HuH-7 (cell line): ENCODE results near the gene GCHFR.

ENCODE experiments used
- DNase-seq: peaks from one replicate; pipeline ENCODE4 v3.0.0; 2011; ENCODE audit warnings: low spot score

GCHFR gene

GRCh38 chr15:40808861-40809450 is 45.1 kb downstream of the GCHFR start:
- DNase-seq = no peak

GRCh38 chr15:40812721-40813425 is 49.0 kb downstream of the GCHFR start:
- no peak for DNase-seq

GRCh38 chr15:40815042-40815698 is 51.3 kb downstream of the GCHFR start:
- DNase-seq = no peak
